ENCODE measurements around the gene CREBL2. TPM values are rescaled to one million over a fixed set of nuclear protein-coding genes. Genes with fewer than 3 reads are reported as not detected.
"Not testable (repeated sequence)": the region's sequence is repeated elsewhere in the genome, so short reads cannot be mapped to it uniquely, and the experiment has no call there.

Gene CREBL2
- total and polyA plus RNA-seq, 2 of the 13 experiments (the other 11 are each of a cell fraction or from before 2014, with no cell fraction given): 6.9 to 8.4 TPM

GRCh38 chr12:12592930-12593329 lies 18.7 kb upstream of the CREBL2 start (continued):
- TF ChIP-seq USF2 (IDR thresholded peaks at IDR 0.05; ENCODE audit: low read depth, low read length) (peak; percentile 54; the same call in 1 of the 2 replicates), USF2 (CRISPR knock-in tag; IDR thresholded peaks at IDR 0.05; ENCODE audit: borderline replicate concordance) (peak; percentile 49; the same call in 1 of the 2 replicates)

GRCh38 chr12:12595929-12596328 lies 15.7 kb upstream of the CREBL2 start:
- H4K20me1 ChIP-seq (ENCODE audit: insufficient read depth, low read length); H2AFZ ChIP-seq (ENCODE audit: low read length); POLR2A ChIA-PET; H3K36me3 ChIP-seq (replicated peaks in 1 of 2; ENCODE audit: control insufficient read depth in 1 of 2, insufficient read depth in 2 of 2, low read length in 2 of 2); H3K79me2 ChIP-seq (ENCODE audit: insufficient read depth, low read length); H3K27ac ChIP-seq (ENCODE audit: extremely low read length, insufficient read depth, low read length); ATAC-seq; H3K9me3 ChIP-seq (ENCODE audit: low read length); H3K4me3 ChIP-seq (replicated peaks in 1 of 3; ENCODE audit: insufficient read depth in 1 of 3, low read depth in 2 of 3, low read length in 3 of 3); H3K27me3 ChIP-seq (ENCODE audit: control insufficient read depth in 1 of 2, insufficient read depth in 2 of 2, low read length in 2 of 2); intact Hi-C loops (cut with micrococcal nuclease; ENCODE audit: unreplicated experiment); FAIRE-seq; DNase-seq (ENCODE audit: low spot score); CTCF ChIA-PET (ENCODE audit: low intra/inter-chr PET ratio, low total read pairs); H3K4me2 ChIP-seq (ENCODE audit: low read depth, low read length); in situ Hi-C loops (cut with HindIII; ENCODE audit: extremely low pct_ligation_motif_present, low pct_unique_long_range_greater_than_20kb); BruUV-seq (replicated peaks); H3K9ac ChIP-seq (ENCODE audit: insufficient read depth, low read depth, low read length): not testable (repeated sequence)
- H3K4me1 ChIP-seq (ENCODE audit: insufficient read depth, low read length): peaks cover 17% of the 10 kb centered on the region
- WGBS (ENCODE audit: low lambda C conversion rate): 67% methylated on average over 2 of the region's 2 CpGs

- in situ Hi-C loops (cut with HindIII; ENCODE audit: extremely low pct_ligation_motif_present, low pct_unique_long_range_greater_than_20kb); H3K4me2 ChIP-seq (ENCODE audit: low read depth, low read length); intact Hi-C loops (cut with micrococcal nuclease; ENCODE audit: unreplicated experiment); H3K9ac ChIP-seq (ENCODE audit: insufficient read depth, low read depth, low read length); H4K20me1 ChIP-seq (ENCODE audit: insufficient read depth, low read length); FAIRE-seq; H3K9me3 ChIP-seq (ENCODE audit: low read length); H3K27me3 ChIP-seq (ENCODE audit: control insufficient read depth in 1 of 2, insufficient read depth in 2 of 2, low read length in 2 of 2); CTCF ChIA-PET (ENCODE audit: low intra/inter-chr PET ratio, low total read pairs); H3K4me3 ChIP-seq (replicated peaks in 1 of 3; ENCODE audit: insufficient read depth in 1 of 3, low read depth in 2 of 3, low read length in 3 of 3); BruUV-seq (replicated peaks); DNase-seq (ENCODE audit: low spot score); H3K36me3 ChIP-seq (replicated peaks in 1 of 2; ENCODE audit: control insufficient read depth in 1 of 2, insufficient read depth in 2 of 2, low read length in 2 of 2); POLR2A ChIA-PET; ATAC-seq; H3K27ac ChIP-seq (ENCODE audit: extremely low read length, insufficient read depth, low read length); H3K79me2 ChIP-seq (ENCODE audit: insufficient read depth, low read length); H2AFZ ChIP-seq (ENCODE audit: low read length): not testable (repeated sequence)
- WGBS (ENCODE audit: low lambda C conversion rate): 23% methylated on average over 3 of the region's 3 CpGs
- H3K4me1 ChIP-seq (ENCODE audit: insufficient read depth, low read length): peaks cover 23% of the 10 kb centered on the region
Observed at GRCh38 chr12:12596598-12596997, 15.1 kb upstream of the CREBL2 start.

Measured in HepG2 (cell line).